CD8-positive, alpha-beta memory T cell (primary cell): ENCODE measurements around the gene NAPB. TPM values are rescaled to one million over a fixed set of nuclear protein-coding genes. Genes with fewer than 3 reads are reported as not detected.

Source experiments
- CTCF ChIA-PET: fragments of 350-600 bp; sonication (Branson Sonifier 250); formaldehyde crosslinking; loops from one replicate; lab custom pipeline; 2021; ENCODE audit warnings: antibody characterized with exemption; lab: Charles Lee
- POLR2A ChIA-PET: fragments of 350-600 bp; sonication (Branson Sonifier 250); formaldehyde crosslinking; loops from one replicate; lab custom pipeline; 2021; ENCODE audit warnings: antibody characterized with exemption; lab: Charles Lee
- DNase-seq, 5 donors: peaks; one replicate each; pipeline versions ENCODE4 v3.0.0 to v3.0.0-alpha.2; 2020 to 2022; ENCODE audit warnings: mixed read lengths in 1 of 5
- H3K27ac ChIP-seq: one replicate; pipeline ENCODE4 v1.7.0; 2013; ENCODE audit warnings: low read depth, mild to moderate bottlenecking, low read length, moderate library complexity
- H3K27me3 ChIP-seq: 2 replicates; pipeline ENCODE4 v1.7.0; 2013; ENCODE audit warnings: low read length, mild to moderate bottlenecking; ENCODE audit not compliant: insufficient read depth, poor library complexity, severe bottlenecking
- H3K36me3 ChIP-seq: 2 replicates; pipeline ENCODE4 v1.7.0; 2013; ENCODE audit warnings: mild to moderate bottlenecking, low read length, moderate library complexity; ENCODE audit not compliant: insufficient read depth
- H3K4me1 ChIP-seq: 2 replicates; pipeline ENCODE4 v1.7.0; 2013; ENCODE audit warnings: mild to moderate bottlenecking, low read length, moderate library complexity; ENCODE audit not compliant: insufficient read depth
- H3K4me3 ChIP-seq: 2 replicates; pipeline ENCODE4 v1.7.0; 2013; ENCODE audit warnings: mild to moderate bottlenecking, low read length
- H3K9me3 ChIP-seq: 2 replicates; pipeline ENCODE4 v1.7.0; 2013; ENCODE audit warnings: mild to moderate bottlenecking, low read length
- H3K27ac Mint-ChIP-seq, 8 donors: one replicate each; pipeline ENCODE4 v1.8.0; 2020 to 2021; ENCODE audit warnings: mixed read lengths in 8 of 8, mild to moderate bottlenecking in 6 of 8, inconsistent platforms in 3 of 8, moderate library complexity in 3 of 8
- H3K27me3 Mint-ChIP-seq, 2 donors: one replicate each; pipeline ENCODE4 v1.8.0; 2020 to 2021; ENCODE audit warnings: mixed read lengths in 2 of 2, mild to moderate bottlenecking in 1 of 2, moderate library complexity in 1 of 2
- H3K36me3 Mint-ChIP-seq, 3 donors: one replicate each; pipeline ENCODE4 v1.8.0; 2020 to 2021; ENCODE audit warnings: mixed read lengths in 3 of 3, inconsistent platforms in 1 of 3, mild to moderate bottlenecking in 1 of 3
- H3K4me1 Mint-ChIP-seq, 3 donors: one replicate each; pipeline ENCODE4 v1.8.0; 2020 to 2021; ENCODE audit warnings: mixed read lengths in 3 of 3, inconsistent platforms in 1 of 3, mild to moderate bottlenecking in 1 of 3
- H3K4me3 Mint-ChIP-seq, 7 donors: one replicate each; pipeline ENCODE4 v1.8.0; 2020 to 2021; ENCODE audit warnings: mixed read lengths in 7 of 7, mild to moderate bottlenecking in 6 of 7, moderate library complexity in 4 of 7, inconsistent platforms in 2 of 7
- H3K9me3 Mint-ChIP-seq, 5 donors: one replicate each; pipeline ENCODE4 v1.8.0; 2020 to 2022; ENCODE audit warnings: mixed read lengths in 5 of 5, mild to moderate bottlenecking in 3 of 5, moderate library complexity in 2 of 5, inconsistent platforms in 1 of 5
- polyA plus RNA-seq: library from polyadenylated mRNA; unstranded; fragments of 300-500 nt; fragmentation: Illumina TruSeq; gene quantifications from one replicate; pipeline ENCODE4 v1.2.3, GENCODE V29; 2021
- total RNA-seq, 2 experiments: library from RNA; stranded (reverse); gene quantifications; one replicate each; pipeline ENCODE4 v1.2.3, GENCODE V29; 2021

The NAPB gene
- total and polyA plus RNA-seq, 3 experiments from 2014 or later = 5.2 to 7.6 (median 7.4) TPM

- Histone ChIP-seq H3K36me3 (no peaks in the 10 kb centered on the region), H3K27ac (no peak overlapping the region), H3K9me3 (no peaks in the 10 kb centered on the region), H3K4me1 (no peaks in the 10 kb centered on the region), H3K27me3 (no peaks in the 10 kb centered on the region), H3K4me3 (no peak overlapping the region)
- no peak for DNase-seq
- POLR2A ChIA-PET = no interaction called here
- no peaks in the 10 kb centered on the region for H3K9me3 Mint-ChIP-seq
- H3K4me3 Mint-ChIP-seq = no peak overlapping the region
- no peak overlapping the region for H3K27ac Mint-ChIP-seq
- CTCF ChIA-PET = no interaction called here
- H3K4me1 Mint-ChIP-seq = no peaks in the 10 kb centered on the region
- peaks cover 0 to 5% of the 10 kb centered on the region in 2 donors for H3K27me3 Mint-ChIP-seq
- H3K36me3 Mint-ChIP-seq = peaks cover 0 to 2% (median 0%) of the 10 kb centered on the region in 3 donors
Observed at GRCh38 chr20:23325107-23325506, 96.2 kb downstream of the NAPB start.

Other genes with a start within 250 kb of the NAPB start
- gene NXT1, start 70.7 kb downstream of the NAPB start, total RNA-seq = 10 to 100 TPM; 48.9 to 52.9 TPM
- 65.0 TPM for gene NXT1, start 70.7 kb downstream of the NAPB start, polyA plus RNA-seq
- gene GZF1, start 59.3 kb downstream of the NAPB start, total RNA-seq = 10 to 100 TPM; 11.9 to 12.5 TPM
- 3.8 TPM for gene GZF1, start 59.3 kb downstream of the NAPB start, polyA plus RNA-seq
- not detected for gene CSTL1, start 18.2 kb upstream of the NAPB start, total RNA-seq
- not detected for gene CSTL1, start 18.2 kb upstream of the NAPB start, polyA plus RNA-seq
- gene CST11, start 31.4 kb upstream of the NAPB start, total RNA-seq = not detected
- gene CST11, start 31.4 kb upstream of the NAPB start, polyA plus RNA-seq = not detected
- not detected for gene CST8, start 69.6 kb upstream of the NAPB start, total RNA-seq
- gene CST8, start 69.6 kb upstream of the NAPB start, polyA plus RNA-seq = not detected
- gene CST9L, start 147.0 kb upstream of the NAPB start, total RNA-seq = not detected
- not detected for gene CST9L, start 147.0 kb upstream of the NAPB start, polyA plus RNA-seq
- not detected for gene CST9, start 184.4 kb upstream of the NAPB start, total RNA-seq
- not detected for gene CST9, start 184.4 kb upstream of the NAPB start, polyA plus RNA-seq
- 1 to 10 TPM; 3.0 to 5.3 TPM for gene CST3, start 216.5 kb upstream of the NAPB start, total RNA-seq
- gene CST3, start 216.5 kb upstream of the NAPB start, polyA plus RNA-seq = 4.9 TPM